NCI-H526 (cell line): Measurements from ENCODE around the gene GXYLT1.
"Not testable (repeated sequence)": the region's sequence is repeated elsewhere in the genome, so short reads cannot be mapped to it uniquely, and the experiment has no call there.

ENCODE experiments used
- DNase-seq, 2 experiments: peaks; one replicate each; lab custom pipeline; 2025; lab: John Stamatoyannopoulos, UW

Gene GXYLT1

GRCh38 chr12:42144158-42144407 lies 591 bp downstream of the GXYLT1 start:
- peak; percentile 11 to 56 for DNase-seq

- DNase-seq, result peak; percentile 19 to 29
Observed at GRCh38 chr12:42143452-42144157, 1.1 kb downstream of the GXYLT1 start.

- no peak for DNase-seq
Observed at GRCh38 chr12:42141981-42142606, 2.6 kb downstream of the GXYLT1 start.

- DNase-seq, result no peak
Observed at GRCh38 chr12:42140901-42141300, 3.8 kb downstream of the GXYLT1 start.

GRCh38 chr12:42135259-42135814 lies 9.3 kb downstream of the GXYLT1 start:
- no peak for DNase-seq

- no peak for DNase-seq
Observed at GRCh38 chr12:42130672-42131402, 13.8 kb downstream of the GXYLT1 start.

GRCh38 chr12:42129595-42130204 lies 15.0 kb downstream of the GXYLT1 start:
- peak; percentile 27 to 68 for DNase-seq

GRCh38 chr12:42128888-42129287 lies 15.8 kb downstream of the GXYLT1 start:
- no peak for DNase-seq

GRCh38 chr12:42128327-42128726 lies 16.3 kb downstream of the GXYLT1 start:
- DNase-seq, result no peak

- DNase-seq, result no peak
Observed at GRCh38 chr12:42126963-42127362, 17.7 kb downstream of the GXYLT1 start.

GRCh38 chr12:42125388-42125767 lies 19.3 kb downstream of the GXYLT1 start:
- DNase-seq, result peak in 1 of 2 experiments; percentile 15

- DNase-seq, result no peak
Observed at GRCh38 chr12:42124764-42125387, 19.8 kb downstream of the GXYLT1 start.

GRCh38 chr12:42119085-42119633 lies 25.5 kb downstream of the GXYLT1 start:
- no peak for DNase-seq

- no peak for DNase-seq
Observed at GRCh38 chr12:42118136-42118879, 26.4 kb downstream of the GXYLT1 start.

- DNase-seq, result no peak
Observed at GRCh38 chr12:42109031-42109430, 35.6 kb downstream of the GXYLT1 start.

GRCh38 chr12:42106791-42107190 lies 37.9 kb downstream of the GXYLT1 start:
- DNase-seq, result not testable (repeated sequence)

- no peak for DNase-seq
Observed at GRCh38 chr12:42104784-42105183, 39.9 kb downstream of the GXYLT1 start.

GRCh38 chr12:42104087-42104486 lies 40.6 kb downstream of the GXYLT1 start:
- DNase-seq, result no peak

- no peak for DNase-seq
Observed at GRCh38 chr12:42103155-42103554, 41.5 kb downstream of the GXYLT1 start.

- DNase-seq, result no peak
Observed at GRCh38 chr12:42102720-42103119, 42.0 kb downstream of the GXYLT1 start.

GRCh38 chr12:42099433-42099832 lies 45.2 kb downstream of the GXYLT1 start:
- DNase-seq, result no peak
